HEK293 (cell line): ENCODE data around the gene ZFP36L1.

Source experiments
- CTCF ChIA-PET: fragments of 350-600 bp; formaldehyde crosslinking; extraction: SDS; loops from one replicate; lab custom pipeline; 2021; ENCODE audit warnings: antibody characterized with exemption; lab: Yijun Ruan, JAX
- POLR2A ChIA-PET: fragments of 300-600 bp; formaldehyde crosslinking; extraction: SDS; loops from one replicate; lab custom pipeline; 2020; ENCODE audit warnings: antibody characterized with exemption, inconsistent platforms; lab: Yijun Ruan, JAX
- H3K27ac ChIP-seq: fragments of 200-500 bp; sonication (Bioruptor generic); 2 replicates; pipeline ENCODE4 v1.5.1; 2014; ENCODE audit warnings: low read depth, low read length, control low read depth, inconsistent platforms; ENCODE audit errors: extremely low read depth
- H3K36me3 ChIP-seq, 2 experiments: fragments of 200-500 bp in 1 of 2; sonication (Bioruptor generic) in 1 of 2; 1 replicate in 1 of 2; 2 replicates in 1 of 2; pipeline ENCODE4 v1.5.1; 2014 to 2017; ENCODE audit warnings: inconsistent platforms in 2 of 2, low read length in 2 of 2; ENCODE audit not compliant: control insufficient read depth in 2 of 2, insufficient read depth in 1 of 2
- H3K4me1 ChIP-seq: fragments of 200-500 bp; sonication (Bioruptor generic); 2 replicates; pipeline ENCODE4 v1.5.1; 2014; ENCODE audit warnings: mild to moderate bottlenecking, low read length, inconsistent platforms; ENCODE audit not compliant: control insufficient read depth, insufficient read depth
- H3K4me3 ChIP-seq: 2 replicates; pipeline ENCODE4 v1.5.1; 2011; ENCODE audit warnings: low read depth, mild to moderate bottlenecking, control low read depth, low read length, moderate library complexity
- H3K9me3 ChIP-seq: fragments of 200-500 bp; sonication (Bioruptor generic); 2 replicates; pipeline ENCODE4 v1.5.1; 2014; ENCODE audit warnings: low read depth, low read length, inconsistent platforms; ENCODE audit not compliant: control insufficient read depth, insufficient read depth
- EGR2 ChIP-seq: fragments of 450-650 bp; formaldehyde crosslinking; IDR thresholded peaks from 2 replicates; pipeline ENCODE4 v1.5.1; 2016; ENCODE audit warnings: low read depth, missing biosample characterization, missing genetic modification characterization
- FEZF1 ChIP-seq: fragments of 450-650 bp; formaldehyde crosslinking; IDR thresholded peaks from 2 replicates; pipeline ENCODE4 v1.5.1; 2016; ENCODE audit warnings: missing biosample characterization, missing genetic modification characterization
- GLIS1 ChIP-seq: fragments of 450-650 bp; formaldehyde crosslinking; IDR thresholded peaks from 2 replicates; pipeline ENCODE4 v1.5.1; 2016; ENCODE audit warnings: missing biosample characterization, missing genetic modification characterization
- GLIS2 ChIP-seq: fragments of 450-650 bp; formaldehyde crosslinking; IDR thresholded peaks from 2 replicates; pipeline ENCODE4 v1.5.1; 2016; ENCODE audit warnings: missing biosample characterization, missing genetic modification characterization
- OSR2 ChIP-seq: fragments of 450-650 bp; formaldehyde crosslinking; IDR thresholded peaks from 2 replicates; pipeline ENCODE4 v1.5.1; 2016; ENCODE audit warnings: missing biosample characterization, missing genetic modification characterization
- PRDM10 ChIP-seq: fragments of 450-650 bp; formaldehyde crosslinking; IDR thresholded peaks from 2 replicates; pipeline ENCODE4 v1.5.1; 2016; ENCODE audit warnings: missing biosample characterization, missing genetic modification characterization
- SCRT2 ChIP-seq: fragments of 450-650 bp; formaldehyde crosslinking; IDR thresholded peaks from 2 replicates; pipeline ENCODE4 v1.5.1; 2016; ENCODE audit warnings: missing biosample characterization, missing genetic modification characterization
- ZBTB10 ChIP-seq: fragments of 450-650 bp; formaldehyde crosslinking; IDR thresholded peaks from 2 replicates; pipeline ENCODE4 v1.5.1; 2016; ENCODE audit warnings: missing biosample characterization, missing genetic modification characterization
- ZBTB17 ChIP-seq: fragments of 450-650 bp; formaldehyde crosslinking; IDR thresholded peaks from 2 replicates; pipeline ENCODE4 v1.5.1; 2016; ENCODE audit warnings: missing biosample characterization, missing genetic modification characterization
- ZBTB20 ChIP-seq: fragments of 450-650 bp; formaldehyde crosslinking; IDR thresholded peaks from 2 replicates; pipeline ENCODE4 v1.5.1; 2016; ENCODE audit warnings: missing biosample characterization, missing genetic modification characterization
- ZBTB21 ChIP-seq: fragments of 450-650 bp; formaldehyde crosslinking; IDR thresholded peaks from 2 replicates; pipeline ENCODE4 v1.5.1; 2017; ENCODE audit warnings: missing biosample characterization, missing genetic modification characterization
- ZBTB48 ChIP-seq: fragments of 450-650 bp; formaldehyde crosslinking; IDR thresholded peaks from 2 replicates; pipeline ENCODE4 v1.5.1; 2016; ENCODE audit warnings: missing biosample characterization, missing genetic modification characterization
- ZIC2 ChIP-seq: fragments of 450-650 bp; formaldehyde crosslinking; IDR thresholded peaks from 2 replicates; pipeline ENCODE4 v1.5.1; 2016; ENCODE audit warnings: missing biosample characterization, missing genetic modification characterization
- ZNF341 ChIP-seq: fragments of 450-650 bp; formaldehyde crosslinking; IDR thresholded peaks from 2 replicates; pipeline ENCODE4; 2016; ENCODE audit warnings: low read depth, missing biosample characterization, missing genetic modification characterization
- ZNF366 ChIP-seq: fragments of 450-650 bp; formaldehyde crosslinking; conservative IDR thresholded peaks from 2 replicates; pipeline ENCODE4 v1.5.1; 2016; ENCODE audit warnings: missing biosample characterization, missing genetic modification characterization
- ZNF423 ChIP-seq: fragments of 450-650 bp; formaldehyde crosslinking; IDR thresholded peaks from 2 replicates; pipeline ENCODE4 v1.5.1; 2016; ENCODE audit warnings: missing biosample characterization, missing genetic modification characterization
- ZNF449 ChIP-seq: fragments of 450-650 bp; formaldehyde crosslinking; IDR thresholded peaks from 2 replicates; pipeline ENCODE4 v1.5.1; 2017; ENCODE audit warnings: missing biosample characterization, mild to moderate bottlenecking, missing genetic modification characterization, moderate library complexity
- ZNF600 ChIP-seq: fragments of 450-650 bp; formaldehyde crosslinking; IDR thresholded peaks from 2 replicates; pipeline ENCODE4 v1.5.1; 2016; ENCODE audit warnings: missing biosample characterization, missing genetic modification characterization
- ZNF792 ChIP-seq: fragments of 450-650 bp; formaldehyde crosslinking; IDR thresholded peaks from 2 replicates; pipeline ENCODE4 v1.5.1; 2016; ENCODE audit warnings: missing biosample characterization, missing genetic modification characterization

Gene ZFP36L1

GRCh38 chr14:68791902-68792677, 777 bp downstream of the ZFP36L1 start:
- Histone ChIP-seq H3K36me3 (peaks cover 14 to 27% of the 10 kb centered on the region in 2 experiments), H3K9me3 (no peaks in the 10 kb centered on the region), H3K4me3 (peak overlapping the region; percentile 65)
- CTCF ChIA-PET = interaction anchor here (1.0 to 1.3 kb wide), 2 partner anchors 13 to 24 kb away, joined by 3 to 4 read pairs; no protein-coding TSS in a partner anchor
- POLR2A ChIA-PET = interaction anchor here (0.6 to 1.5 kb wide), 8 partner anchors 12 to 321 kb away, joined by 3 to 14 read pairs (median 7); no protein-coding TSS in a partner anchor
- TF ChIP-seq OSR2 (tag by site-specific recombination) (0 out of 2 replicates have a peak, but pooled peaks have one; percentile 50), FEZF1 (tag by site-specific recombination) (no peak), ZNF449 (tag by site-specific recombination) (peak; percentile 73; the same call in 1 of the 2 replicates), ZBTB21 (no peak), ZNF600 (tag by site-specific recombination) (peak; percentile 31; the same call in 1 of the 2 replicates), ZBTB17 (tag by site-specific recombination) (peak; percentile 17; the same call in 1 of the 2 replicates), EGR2 (tag by site-specific recombination) (no peak), GLIS2 (0 out of 2 replicates have a peak, but pooled peaks have one; percentile 14), PRDM10 (tag by site-specific recombination) (peak; percentile 71)
- TF ChIP-seq, all 188 proteins: peak for 6
- H3K27ac ChIP-seq = peak overlapping the region; percentile 99
- H3K4me1 ChIP-seq = peaks cover 7% of the 10 kb centered on the region; the same call in 1 of the 2 replicates

- peaks cover 7% of the 10 kb centered on the region; the same call in 1 of the 2 replicates for H3K4me1 ChIP-seq
- POLR2A ChIA-PET = interaction anchor here (0.6 kb wide), 1 partner anchor 765 kb away, joined by 3 read pairs; no protein-coding TSS in a partner anchor
- CTCF ChIA-PET = interaction anchor here (0.7 to 1.3 kb wide), 2 partner anchors 25 to 437 kb away, joined by 3 to 4 read pairs; no protein-coding TSS in a partner anchor
- peak; percentile 70 for TF ChIP-seq ZBTB48 (tag by site-specific recombination)
- TF ChIP-seq ZNF366 = peak; percentile 17; the same call in 1 of the 2 replicates
- peak; percentile 86 for TF ChIP-seq ZIC2 (tag by site-specific recombination)
- TF ChIP-seq ZBTB20 (tag by site-specific recombination) = peak; percentile 89
- TF ChIP-seq ZBTB10 = no peak
- no peak for TF ChIP-seq ZNF423 (tag by site-specific recombination)
- TF ChIP-seq PRDM10 (tag by site-specific recombination) = 0 out of 2 replicates have a peak, but pooled peaks have one; percentile 27
- TF ChIP-seq GLIS1 (tag by site-specific recombination) = peak; percentile 84
- TF ChIP-seq ZNF792 (tag by site-specific recombination) = no peak
- peak; percentile 48 for TF ChIP-seq ZNF341 (tag by site-specific recombination)
- 0 out of 2 replicates have a peak, but pooled peaks have one; percentile 14 for TF ChIP-seq SCRT2 (tag by site-specific recombination)
- H3K36me3 ChIP-seq = peaks cover 14 to 27% of the 10 kb centered on the region in 2 experiments
- H3K4me3 ChIP-seq = peak overlapping the region; percentile 65
- peak overlapping the region; percentile 99; the same call in 1 of the 2 replicates for H3K27ac ChIP-seq
- no peaks in the 10 kb centered on the region for H3K9me3 ChIP-seq
Observed at GRCh38 chr14:68791078-68791901, 1.6 kb downstream of the ZFP36L1 start.
